ENCODE measurements around the gene VSIG10L2. TPM values are rescaled to one million over a fixed set of nuclear protein-coding genes. Genes with fewer than 3 reads are reported as not detected.

VSIG10L2 gene
- total RNA-seq, 1 experiment from 2014 or later: not detected

- Mint-ChIP-seq H3K9me3 (ENCODE audit: unreplicated experiment) (no peaks in the 10 kb centered on the region), H3K36me3 (ENCODE audit: insufficient read depth, unreplicated experiment) (no peaks in the 10 kb centered on the region), H3K4me1 (ENCODE audit: low read depth, unreplicated experiment) (no peaks in the 10 kb centered on the region), H3K27ac (ENCODE audit: unreplicated experiment) (no peak overlapping the region), H3K4me3 (ENCODE audit: unreplicated experiment) (no peak overlapping the region), H3K27me3 (ENCODE audit: insufficient read depth, unreplicated experiment) (peaks cover 18% of the 10 kb centered on the region)
- intact Hi-C loops (cut with micrococcal nuclease; ENCODE audit: unreplicated experiment): no loop called here
- Histone ChIP-seq H3K4me3 (ENCODE audit: low read depth, low read length) (no peak overlapping the region), H3K27me3 (replicated peaks; ENCODE audit: control insufficient read depth, insufficient read depth, low read length) (peaks cover 4% of the 10 kb centered on the region), H3K9me3 (no peaks in the 10 kb centered on the region), H3K4me1 (no peaks in the 10 kb centered on the region), H3K36me3 (ENCODE audit: control insufficient read depth, insufficient read depth, low read length) (no peaks in the 10 kb centered on the region)
- no TSS peak for BruUV-seq (replicated peaks)
- no peak for TF ChIP-seq CTCF (IDR thresholded peaks at IDR 0.05; ENCODE audit: insufficient read depth in 1 of 2, low read depth in 1 of 2, low read length in 1 of 2, severe bottlenecking in 1 of 2, unreplicated experiment in 1 of 2)
- DNase-seq: no peak
- CTCF ChIA-PET: no interaction called here
- POLR2A ChIA-PET: no interaction called here
These were observed 29.0 kb upstream of the VSIG10L2 start for GRCh38 chr11:125916683-125917347.

GRCh38 chr11:125918140-125918840 is 27.6 kb upstream of the VSIG10L2 start:
- peaks cover 4% of the 10 kb centered on the region for H3K27me3 ChIP-seq (replicated peaks; ENCODE audit: control insufficient read depth, insufficient read depth, low read length)
- H3K27me3 Mint-ChIP-seq (ENCODE audit: insufficient read depth, unreplicated experiment): peaks cover 15% of the 10 kb centered on the region
- H3K4me1 ChIP-seq: no peaks in the 10 kb centered on the region
- ChIA-PET POLR2A (no interaction called here), CTCF (interaction anchor here (1.0 to 2.3 kb wide), 2 partner anchors 143 to 275 kb away, joined by 4 to 9 read pairs; no protein-coding TSS in a partner anchor)
- no peak for TF ChIP-seq CTCF (IDR thresholded peaks at IDR 0.05; ENCODE audit: insufficient read depth in 1 of 2, low read depth in 1 of 2, low read length in 1 of 2, severe bottlenecking in 1 of 2, unreplicated experiment in 1 of 2)
- no peak overlapping the region for H3K27ac Mint-ChIP-seq (ENCODE audit: unreplicated experiment)
- no TSS peak for BruUV-seq (replicated peaks)
- H3K9me3 Mint-ChIP-seq (ENCODE audit: unreplicated experiment): no peaks in the 10 kb centered on the region
- H3K36me3 ChIP-seq (ENCODE audit: control insufficient read depth, insufficient read depth, low read length): no peaks in the 10 kb centered on the region
- no peak overlapping the region for H3K4me3 Mint-ChIP-seq (ENCODE audit: unreplicated experiment)
- no peaks in the 10 kb centered on the region for H3K4me1 Mint-ChIP-seq (ENCODE audit: low read depth, unreplicated experiment)
- no peaks in the 10 kb centered on the region for H3K9me3 ChIP-seq
- no peak for DNase-seq
- H3K4me3 ChIP-seq (ENCODE audit: low read depth, low read length): no peak overlapping the region
- intact Hi-C loops (cut with micrococcal nuclease; ENCODE audit: unreplicated experiment): no loop called here
- H3K36me3 Mint-ChIP-seq (ENCODE audit: insufficient read depth, unreplicated experiment): no peaks in the 10 kb centered on the region

- Histone ChIP-seq H3K4me1 (no peaks in the 10 kb centered on the region), H3K9me3 (no peaks in the 10 kb centered on the region), H3K36me3 (ENCODE audit: control insufficient read depth, insufficient read depth, low read length) (no peaks in the 10 kb centered on the region), H3K27me3 (replicated peaks; ENCODE audit: control insufficient read depth, insufficient read depth, low read length) (peaks cover 4% of the 10 kb centered on the region), H3K4me3 (ENCODE audit: low read depth, low read length) (no peak overlapping the region)
- H3K4me1 Mint-ChIP-seq (ENCODE audit: low read depth, unreplicated experiment): no peaks in the 10 kb centered on the region
- H3K36me3 Mint-ChIP-seq (ENCODE audit: insufficient read depth, unreplicated experiment): no peaks in the 10 kb centered on the region
- ChIA-PET POLR2A (no interaction called here), CTCF (interaction anchor here (0.8 to 1.6 kb wide), 3 partner anchors 141 to 273 kb away, joined by 3 to 5 read pairs (median 3); partner anchors contain the start of gene CDON)
- intact Hi-C loops (cut with micrococcal nuclease; ENCODE audit: unreplicated experiment): loop anchor here (5.0 kb wide), 2 partner anchors 221 to 346 kb away; partner anchors contain the start of genes FOXRED1 and SRPRA
- H3K27me3 Mint-ChIP-seq (ENCODE audit: insufficient read depth, unreplicated experiment): peaks cover 12% of the 10 kb centered on the region
- no TSS peak for BruUV-seq (replicated peaks)
- no peak overlapping the region for H3K27ac Mint-ChIP-seq (ENCODE audit: unreplicated experiment)
- TF ChIP-seq CTCF (IDR thresholded peaks at IDR 0.05; ENCODE audit: insufficient read depth in 1 of 2, low read depth in 1 of 2, low read length in 1 of 2, severe bottlenecking in 1 of 2, unreplicated experiment in 1 of 2): no peak
- DNase-seq: no peak
- no peaks in the 10 kb centered on the region for H3K9me3 Mint-ChIP-seq (ENCODE audit: unreplicated experiment)
- no peak overlapping the region for H3K4me3 Mint-ChIP-seq (ENCODE audit: unreplicated experiment)
These were observed 24.8 kb upstream of the VSIG10L2 start for GRCh38 chr11:125921042-125921441.

Measured in Caco-2 (cell line).